ENCODE results near the gene MYO1D.
"Not testable (repeated sequence)": the region's sequence is repeated elsewhere in the genome, so short reads cannot be mapped to it uniquely, and the experiment has no call there.

MYO1D gene

DNA sequence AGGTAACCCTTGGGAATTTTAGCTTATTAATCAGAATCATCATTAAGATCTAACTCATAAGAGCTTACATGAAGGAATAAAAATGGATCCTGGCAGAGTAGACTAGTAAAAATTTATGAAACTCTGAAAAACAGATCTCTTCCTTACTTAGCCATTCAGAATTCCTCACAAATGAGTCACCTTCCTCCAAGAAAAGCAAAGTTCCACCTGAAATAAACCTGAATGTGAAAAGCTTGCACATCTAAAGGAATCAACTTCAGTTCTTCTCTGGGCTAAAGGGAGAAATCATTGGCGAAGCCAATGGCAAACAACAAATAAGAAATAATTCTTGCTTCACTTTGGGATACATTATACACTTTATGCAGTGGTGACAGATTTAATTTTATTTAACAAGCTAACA, 22.7 kb downstream of the MYO1D start:
- DNase-seq, result no peak

DNA sequence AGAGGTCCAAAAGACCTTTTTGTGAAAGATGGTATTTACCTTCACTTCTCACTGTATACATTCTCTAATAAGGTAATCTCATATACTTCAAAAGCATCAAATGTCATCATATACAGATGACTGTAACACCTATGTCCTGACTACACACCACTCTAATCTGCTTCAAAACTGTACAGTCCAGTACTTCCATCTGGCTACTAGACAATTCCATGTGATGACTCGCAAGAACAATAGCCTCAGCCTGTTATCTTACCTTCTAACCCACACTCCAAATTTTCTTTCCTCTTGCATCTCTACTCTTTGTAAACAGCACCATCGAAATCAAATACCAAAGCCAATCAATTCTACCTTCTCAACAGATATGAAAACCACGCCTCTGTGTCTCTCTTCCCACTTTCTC, 24.1 kb downstream of the MYO1D start:
- DNase-seq, result no peak

DNA sequence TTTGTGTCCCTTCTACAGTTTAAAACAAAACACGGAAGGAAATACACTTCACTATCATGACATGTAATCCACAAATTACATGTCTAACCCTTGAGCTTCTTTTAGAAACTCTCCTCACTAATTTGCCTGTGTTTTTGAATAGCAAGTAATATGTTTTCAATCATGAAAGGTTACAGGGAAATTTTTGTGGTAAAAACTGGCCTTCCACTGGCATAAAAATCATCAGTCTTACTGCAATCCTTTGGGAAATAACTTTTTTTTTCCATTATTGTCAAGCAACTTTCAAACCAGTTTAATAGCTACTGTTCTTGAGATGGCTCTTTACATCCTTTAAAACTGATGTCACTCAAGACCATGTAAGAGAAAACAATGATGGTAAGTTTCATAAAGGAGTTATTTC, 27.0 kb downstream of the MYO1D start:
- DNase-seq, result peak; percentile 47

DNA sequence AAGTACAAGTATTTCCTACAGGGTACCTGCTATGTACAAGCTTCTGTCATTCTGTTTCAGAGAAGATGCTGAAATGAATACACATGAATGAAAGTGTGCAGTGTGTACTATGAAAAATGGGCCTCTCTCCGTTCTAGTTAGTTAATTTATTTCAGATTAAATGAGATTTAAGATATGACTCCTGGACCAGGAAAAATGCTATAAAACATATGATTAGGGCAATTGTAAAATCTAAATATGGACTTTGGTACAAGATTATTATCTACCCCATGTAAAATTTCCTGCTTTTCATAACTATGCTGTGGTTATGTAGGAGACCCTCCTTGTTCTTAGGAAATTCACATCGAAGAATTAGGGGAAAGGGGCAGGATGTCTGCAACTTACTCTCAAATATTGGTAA, 28.9 kb downstream of the MYO1D start:
- no peak for DNase-seq

DNA sequence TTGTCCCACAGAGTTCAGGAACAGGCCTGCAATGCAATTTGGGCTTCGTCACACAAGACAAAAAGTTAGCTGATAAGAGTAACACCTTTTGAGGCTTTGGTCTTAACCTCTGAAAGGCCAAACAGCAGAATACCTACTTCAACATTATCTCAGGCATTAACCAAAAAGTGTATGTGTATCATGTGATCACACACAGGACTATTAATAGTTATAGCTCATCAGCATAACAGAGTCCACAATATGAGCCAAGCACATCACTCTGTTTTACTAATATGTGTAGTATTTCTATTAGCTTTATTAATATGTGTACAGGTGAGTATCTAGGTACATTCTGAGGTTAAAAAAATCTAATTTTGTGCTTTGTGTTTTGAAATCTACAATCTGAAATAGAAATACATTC, 30.8 kb downstream of the MYO1D start:
- DNase-seq, result no peak

DNA sequence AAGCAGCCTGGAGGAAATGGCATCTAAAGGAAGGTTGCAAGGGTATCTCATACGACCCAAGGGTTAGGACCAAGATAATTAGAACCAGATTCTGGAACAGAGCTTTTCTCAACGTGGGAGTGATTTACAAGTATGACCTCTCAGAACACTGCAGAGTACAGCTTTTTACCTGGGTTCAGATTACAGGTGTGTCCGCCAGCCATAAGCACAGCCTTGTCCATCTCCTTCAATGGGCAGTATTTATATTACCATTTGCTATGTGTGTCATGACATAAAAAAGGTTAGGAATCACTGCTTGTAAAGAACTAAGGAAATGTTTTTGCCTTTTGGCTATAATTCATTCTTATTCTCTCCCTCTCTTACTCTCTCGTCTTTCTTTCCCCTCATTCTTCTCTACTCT, 36.7 kb downstream of the MYO1D start:
- DNase-seq, result no peak

DNA sequence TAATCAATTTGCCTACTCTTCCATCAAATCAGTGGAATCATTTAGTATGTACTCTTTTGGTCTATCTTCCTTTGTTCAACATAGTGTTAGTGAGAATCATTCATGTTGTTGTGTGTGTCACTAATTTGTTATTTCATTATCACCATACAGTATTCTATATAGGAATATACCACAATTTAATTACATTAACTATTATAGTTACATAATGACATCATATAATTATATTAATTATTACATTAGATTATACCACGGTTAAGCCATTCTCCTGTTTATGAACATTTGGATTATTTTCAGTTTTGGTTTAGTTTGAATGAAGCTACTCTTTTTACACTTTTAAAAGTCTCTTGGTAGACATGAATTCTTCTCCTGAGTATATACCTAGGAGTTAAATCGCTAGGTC, 40.4 kb downstream of the MYO1D start:
- no peak for DNase-seq

DNA sequence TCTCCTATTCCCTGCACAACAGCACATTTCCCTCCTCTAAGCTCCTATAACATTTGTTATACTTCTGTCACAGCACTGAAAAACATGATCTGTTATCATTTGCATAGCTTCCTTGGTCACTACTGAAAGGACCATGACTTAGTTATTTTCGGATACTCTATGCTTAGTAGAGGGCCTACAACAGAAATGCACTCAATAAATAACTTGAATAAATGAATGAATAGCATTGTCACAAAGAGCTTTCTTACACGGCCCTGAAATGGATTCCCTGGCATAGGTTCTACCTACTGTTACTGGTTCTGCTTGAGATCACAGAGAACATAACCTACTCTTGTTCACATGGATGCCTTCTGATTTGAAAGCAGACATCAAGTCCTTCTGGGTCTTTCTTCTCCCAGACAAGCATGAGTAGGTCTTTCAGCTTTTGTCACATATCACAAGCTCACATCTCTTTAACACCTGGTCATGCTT, 41.6 kb downstream of the MYO1D start:
- no peak for DNase-seq

DNA sequence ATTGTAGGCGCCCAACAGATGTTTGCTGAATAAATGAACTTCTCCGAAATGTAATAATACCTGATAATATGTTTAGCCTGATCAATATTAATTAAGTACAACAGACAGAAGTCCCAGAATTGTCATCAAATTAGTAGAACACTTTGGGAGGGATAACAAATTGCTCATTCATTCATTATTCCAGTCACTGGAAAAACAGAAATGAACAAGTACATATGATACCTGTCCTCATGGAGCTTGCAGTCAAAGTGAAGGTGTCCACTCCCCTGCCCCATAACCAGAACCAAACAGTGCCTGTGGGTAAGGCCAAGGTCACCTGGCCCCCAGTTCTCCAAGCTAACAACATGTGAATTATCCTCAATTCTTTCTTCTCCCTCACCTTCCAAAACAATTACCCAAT, 42.8 kb downstream of the MYO1D start:
- no peak for DNase-seq

DNA sequence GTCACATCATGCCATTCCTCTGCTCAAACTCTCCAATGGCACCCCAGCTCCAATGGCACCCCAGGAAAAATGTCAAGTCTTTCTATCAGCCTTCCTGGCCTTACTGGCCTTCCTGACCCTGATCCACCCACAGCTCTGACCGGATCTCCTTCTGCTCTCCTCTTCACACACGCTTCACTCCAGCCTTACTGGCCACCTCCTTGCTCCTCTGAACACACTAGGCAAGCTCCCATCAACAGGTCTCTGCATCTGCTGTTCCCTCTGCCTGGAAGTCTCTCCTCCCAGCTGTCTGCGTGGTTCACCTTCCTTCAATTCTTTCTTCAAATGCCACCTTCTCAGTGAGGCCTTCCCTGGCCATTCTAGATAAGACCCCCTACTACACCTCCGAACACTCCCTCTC, 43.4 kb downstream of the MYO1D start:
- DNase-seq, result no peak

DNA sequence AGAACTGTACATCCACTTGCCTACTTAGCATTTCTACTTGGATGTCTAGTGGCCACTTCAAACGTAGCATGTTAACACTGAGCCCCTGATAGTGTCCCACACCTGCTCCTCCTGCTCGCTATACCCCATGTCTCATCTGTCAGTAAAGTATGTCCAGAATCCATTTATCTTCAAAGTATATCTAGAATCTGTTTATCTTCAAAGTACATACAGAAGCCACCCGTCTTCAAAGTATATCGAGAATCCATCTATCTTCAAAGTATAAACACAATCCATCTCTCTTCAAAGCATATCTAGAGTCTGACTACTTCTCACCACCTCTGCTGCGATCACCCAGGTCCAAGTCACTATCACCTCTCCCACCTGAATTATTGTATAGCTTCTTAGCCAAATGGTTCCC, 43.8 kb downstream of the MYO1D start:
- no peak for DNase-seq

DNA sequence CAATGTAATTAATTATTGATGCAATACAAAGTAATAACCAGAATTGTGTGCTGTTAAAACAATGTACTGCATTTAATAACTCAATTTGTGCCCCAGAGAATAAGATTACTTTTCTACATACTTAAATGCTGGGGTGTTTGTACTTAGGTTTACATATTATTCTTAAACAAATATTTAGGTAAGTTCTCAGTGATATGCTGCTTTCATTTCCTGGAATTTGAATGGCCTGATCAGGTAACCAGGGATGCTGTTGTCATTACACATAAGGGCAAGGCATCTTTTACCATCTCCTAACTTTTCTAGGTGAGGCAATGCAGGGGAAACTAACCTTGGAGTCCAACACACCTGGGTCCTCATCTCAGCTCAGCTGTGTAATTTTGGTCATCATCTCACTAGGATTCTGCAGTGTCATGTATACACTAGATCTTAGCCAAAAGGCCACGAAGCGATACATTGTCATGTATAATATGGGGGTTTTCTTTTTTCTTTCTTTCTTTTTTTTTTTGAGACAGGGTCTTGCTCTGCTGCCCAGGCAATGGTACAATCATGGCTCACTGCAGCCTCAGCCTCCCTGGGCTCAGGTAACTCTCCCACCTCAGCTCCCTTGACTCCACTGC, 45.2 kb downstream of the MYO1D start:
- DNase-seq, result no peak

DNA sequence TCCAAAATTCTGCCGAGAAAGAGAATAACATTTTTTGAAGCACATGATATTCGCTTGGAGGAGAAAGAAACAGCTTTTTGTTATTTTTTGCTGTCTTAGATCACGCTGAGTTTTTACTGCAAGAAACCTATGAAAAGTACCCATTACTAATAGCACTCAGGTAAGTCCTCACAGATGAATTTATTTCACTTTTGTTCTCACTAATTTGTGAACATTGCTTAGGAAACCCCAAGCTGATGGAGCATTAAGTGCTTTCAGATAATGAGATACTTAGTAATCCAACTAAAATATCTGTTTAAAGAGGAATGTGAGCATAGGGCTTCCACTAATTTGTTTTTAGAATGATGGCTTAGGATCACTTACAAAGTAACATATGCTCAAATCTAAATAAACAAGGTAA, 45.7 kb downstream of the MYO1D start:
- no peak for DNase-seq

DNA sequence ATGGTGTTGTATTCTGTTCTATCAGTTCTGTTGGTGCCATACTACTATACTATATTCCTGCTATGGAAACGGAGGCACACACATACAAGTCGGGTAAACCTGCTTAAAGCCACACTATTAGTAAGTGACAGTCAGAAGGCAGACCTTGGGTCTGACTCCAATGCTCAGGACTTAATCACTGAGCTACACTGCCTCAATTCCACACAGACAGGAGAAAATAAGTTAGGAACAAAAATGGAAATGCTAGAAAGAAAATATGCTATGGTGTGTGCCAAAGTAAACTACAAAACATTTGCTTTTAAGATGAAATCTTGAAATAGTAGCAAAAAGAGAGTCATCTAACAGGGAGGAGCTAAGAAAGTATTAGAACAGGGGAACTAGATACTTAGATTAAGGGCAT, 48.1 kb downstream of the MYO1D start:
- DNase-seq, result no peak

DNA sequence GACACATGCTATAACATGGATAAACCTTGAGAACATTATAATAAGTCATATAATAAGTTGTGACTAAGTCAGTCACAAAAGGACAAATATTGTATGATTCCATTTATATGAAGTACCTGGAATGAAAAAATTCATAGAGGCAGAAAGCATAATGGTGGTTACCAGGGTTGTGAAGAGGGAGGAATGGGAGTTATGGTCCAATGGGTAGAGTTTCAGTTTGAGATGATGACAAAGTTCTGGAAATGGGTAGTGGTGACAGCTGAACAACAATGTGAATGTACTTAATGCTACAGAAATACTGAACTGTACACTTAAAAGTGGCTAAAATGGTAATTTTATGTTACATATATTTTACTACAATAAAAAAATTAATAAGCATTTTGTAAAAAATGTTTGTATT, 49.7 kb downstream of the MYO1D start:
- DNase-seq, result no peak

DNA sequence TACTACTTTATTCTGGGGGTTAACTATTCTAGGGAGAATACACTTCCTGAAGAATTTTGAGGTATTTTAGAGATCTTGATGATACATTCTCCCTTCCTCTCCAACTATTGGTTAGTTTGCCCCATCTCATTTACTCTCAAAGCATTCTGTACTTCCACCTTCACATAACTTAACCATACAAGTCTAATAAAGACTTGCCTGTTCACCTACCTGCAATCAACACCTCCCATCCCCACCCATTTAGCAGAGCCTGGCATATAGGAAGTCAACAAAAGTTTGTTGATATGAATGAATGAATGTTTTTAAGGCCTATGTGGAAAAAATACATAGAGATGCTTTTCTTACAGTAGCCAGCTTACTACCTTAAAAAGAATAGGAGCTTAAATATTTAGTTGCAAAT, 50.8 kb downstream of the MYO1D start:
- no peak for DNase-seq

DNA sequence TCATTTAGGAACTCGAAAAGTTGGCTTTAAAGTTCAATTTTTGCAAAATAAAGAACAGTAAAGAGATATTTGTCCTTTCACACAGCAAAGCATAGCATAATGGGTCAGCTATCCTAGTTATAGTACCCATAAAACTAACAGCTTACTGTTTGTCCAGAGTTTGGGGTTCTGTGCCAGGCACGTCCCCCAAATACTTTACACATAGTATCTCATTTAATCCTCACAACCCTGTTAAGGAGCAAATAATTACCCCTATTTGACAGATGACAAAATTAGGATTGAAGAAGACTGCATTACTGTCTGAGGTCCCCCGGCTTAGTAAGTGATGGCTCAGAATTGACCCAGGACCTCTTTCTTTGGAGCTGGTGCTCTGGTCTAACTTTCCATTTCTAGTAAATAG, 52.6 kb downstream of the MYO1D start:
- DNase-seq, result no peak

DNA sequence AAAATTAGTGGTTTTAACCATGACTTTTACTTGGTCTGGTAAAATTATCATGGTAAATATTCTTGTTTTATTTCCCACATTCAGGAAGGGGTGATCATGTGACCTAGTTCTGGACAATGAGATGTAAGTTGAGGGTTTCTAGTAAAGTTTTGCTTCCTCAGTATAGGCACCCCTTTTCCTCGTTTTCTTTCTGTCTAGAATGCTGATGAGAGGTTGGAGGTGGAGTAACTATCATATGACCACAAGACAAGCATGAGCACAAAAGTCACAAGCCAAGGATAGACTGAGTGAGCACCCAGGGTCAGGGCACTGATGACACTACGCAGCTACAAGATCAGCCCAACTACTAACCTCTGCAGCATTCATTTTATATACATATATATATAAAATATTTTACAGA, 53.9 kb downstream of the MYO1D start:
- DNase-seq, result no peak

DNA sequence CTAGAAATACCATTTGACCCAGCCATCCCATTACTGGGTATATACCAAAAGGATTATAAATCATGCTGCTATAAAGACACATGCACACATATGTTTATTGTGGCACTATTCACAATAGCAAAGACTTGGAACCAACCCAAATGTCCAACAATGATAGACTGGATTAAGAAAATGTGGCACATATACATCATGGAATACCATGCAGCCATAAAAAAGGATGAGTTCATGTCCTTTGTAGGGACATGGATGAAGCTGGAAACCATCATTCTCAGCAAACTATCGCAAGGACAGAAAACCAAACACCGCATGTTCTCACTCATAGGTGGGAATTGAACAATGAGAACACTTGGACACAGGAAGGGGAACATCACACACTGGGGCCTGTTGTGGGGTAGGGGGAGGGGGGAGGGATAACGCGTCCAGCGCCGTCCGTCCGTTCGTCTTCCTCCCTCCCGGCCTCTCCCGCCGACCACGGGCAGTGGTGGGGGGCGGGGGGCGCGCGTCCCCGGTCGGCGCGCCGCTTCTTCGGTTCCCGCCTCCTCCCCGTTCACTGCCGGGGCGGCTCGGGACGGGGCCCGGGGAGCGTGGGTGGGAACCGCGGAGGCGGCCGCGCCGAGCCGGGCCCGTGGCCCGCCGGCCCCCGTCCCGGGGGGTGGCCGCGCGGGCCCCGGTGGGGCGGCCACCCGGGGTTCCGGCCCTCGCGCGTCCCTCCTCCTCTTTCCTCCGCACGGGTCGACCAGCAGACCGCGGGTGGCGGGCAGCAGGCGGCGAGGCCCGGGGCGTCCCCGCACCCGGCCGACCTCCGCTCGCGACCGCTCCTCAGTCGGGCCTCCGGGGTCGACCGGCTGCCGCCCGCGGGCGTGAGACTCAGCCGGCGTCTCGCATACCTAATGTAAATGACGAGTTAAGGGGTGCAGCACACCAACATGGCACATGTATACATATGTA, 54.7 kb downstream of the MYO1D start:
- not testable (repeated sequence) for DNase-seq

DNA sequence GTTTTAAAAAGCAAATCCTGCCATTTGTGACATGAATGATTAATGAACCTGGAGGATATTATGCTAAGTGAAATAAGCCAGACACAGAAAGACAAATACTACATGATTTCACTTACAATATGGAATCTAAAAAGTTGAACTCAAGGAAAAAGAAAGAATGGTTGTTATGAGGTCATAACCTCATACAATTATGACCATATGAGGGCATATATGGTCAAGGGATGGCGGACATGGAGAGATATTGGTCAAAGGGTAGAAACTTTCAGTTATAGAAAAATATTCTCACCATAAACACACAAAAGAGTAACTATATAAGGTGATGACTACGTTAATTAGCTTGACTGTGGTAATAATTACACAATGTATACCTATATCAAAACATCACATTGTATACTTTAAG, 56.5 kb downstream of the MYO1D start:
- DNase-seq, result no peak

DNA sequence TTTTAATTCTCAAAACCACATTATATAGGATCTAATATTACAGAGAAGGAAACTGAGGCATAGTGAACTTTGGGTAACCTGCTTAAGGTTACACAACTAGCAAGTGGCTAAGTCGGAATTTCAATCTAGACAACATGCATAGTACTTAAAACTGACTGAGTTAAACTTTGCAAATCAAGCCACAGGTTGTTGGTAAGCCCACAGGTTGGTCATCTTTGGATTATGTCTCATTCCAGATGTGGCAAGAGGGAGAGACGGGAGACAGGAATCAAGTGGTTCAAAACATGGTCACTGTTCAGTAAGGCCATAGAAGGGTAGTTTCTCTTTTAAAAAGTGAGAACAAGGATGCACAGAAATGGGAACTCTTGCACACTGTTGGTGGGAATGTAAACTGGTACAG, 57.1 kb downstream of the MYO1D start:
- DNase-seq, result no peak

DNA sequence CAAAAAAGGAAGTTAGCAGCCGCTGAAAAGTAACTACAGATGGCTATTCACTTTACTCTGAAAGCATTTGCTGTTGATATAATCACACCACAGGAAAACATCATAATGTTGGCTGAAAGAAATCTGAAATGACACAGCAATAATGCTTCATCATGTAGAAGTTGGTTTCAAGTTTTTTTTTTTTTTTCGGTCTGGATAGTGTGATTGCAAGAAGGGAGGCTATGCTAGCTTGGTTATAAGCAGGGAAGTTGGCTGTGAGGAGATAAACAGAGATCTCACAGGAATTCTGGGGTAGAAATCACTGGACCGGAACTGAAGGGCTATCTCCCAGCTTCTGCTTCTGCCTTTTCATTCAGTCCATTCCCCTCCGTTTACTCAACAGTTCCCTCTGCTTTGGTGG, 57.9 kb downstream of the MYO1D start:
- peak; percentile 32 for DNase-seq

DNA sequence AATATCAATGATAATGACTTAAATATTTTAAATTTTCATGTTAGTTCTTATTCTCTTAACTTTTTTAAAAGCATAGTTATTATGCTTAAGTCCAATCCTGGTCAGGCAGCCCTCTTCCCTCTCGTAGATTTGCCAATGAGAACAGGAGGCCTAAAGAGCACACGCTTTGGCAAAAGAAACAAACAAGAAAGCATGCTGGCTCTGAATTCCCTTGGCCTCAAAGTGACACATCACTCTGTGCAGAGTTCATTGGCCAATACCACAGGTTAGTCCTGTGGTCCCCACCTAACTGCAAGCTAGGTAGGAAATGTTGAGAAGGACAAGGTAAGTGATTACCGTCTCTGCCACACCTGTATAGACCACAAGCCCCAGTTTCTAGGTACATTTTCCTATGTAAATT, 61.5 kb downstream of the MYO1D start:
- DNase-seq, result no peak

DNA sequence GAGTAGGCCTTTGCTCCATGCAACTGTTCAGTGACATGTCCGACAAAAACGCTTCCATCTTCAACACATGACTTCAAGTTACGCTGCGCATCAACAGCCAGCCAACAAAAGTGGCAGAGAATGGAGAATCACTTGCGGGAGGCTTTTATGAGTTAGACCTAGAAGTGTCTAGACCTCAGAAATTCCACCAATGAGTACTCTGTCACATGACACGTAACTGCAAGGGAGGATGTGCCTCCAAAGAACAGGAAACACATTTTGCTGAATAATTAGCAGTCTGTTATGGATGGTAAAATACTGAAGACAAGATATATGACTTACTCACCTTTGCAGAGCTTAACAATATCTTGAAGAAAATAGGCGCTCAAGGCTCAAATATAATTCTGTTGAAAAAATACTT, 62.1 kb downstream of the MYO1D start:
- peak; percentile 41 for DNase-seq

DNA sequence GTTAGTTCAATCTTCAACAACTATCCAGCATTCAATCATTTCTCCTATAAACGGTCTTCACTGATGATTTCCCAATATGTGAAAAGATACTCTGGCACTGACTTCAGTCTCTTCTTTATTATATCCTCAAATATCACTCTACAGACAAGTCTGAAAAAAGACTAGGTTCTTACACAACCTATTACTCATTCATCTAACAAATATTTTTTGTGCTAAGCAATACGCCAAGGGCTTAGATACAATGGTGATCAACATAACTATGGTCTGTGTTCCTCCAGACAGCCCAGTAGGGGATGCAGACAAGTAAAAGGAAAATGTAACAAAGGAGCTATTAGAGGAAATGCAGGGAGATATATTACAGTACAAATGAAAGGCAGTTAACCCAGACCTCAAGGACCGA, 63.9 kb downstream of the MYO1D start:
- DNase-seq, result peak; percentile 77
